Hepatocyte (in vitro differentiated cells): ENCODE data around the gene RFPL4A. TPM values are rescaled to one million over a fixed set of nuclear protein-coding genes. Genes with fewer than 3 reads are reported as not detected.
"Not testable (repeated sequence)": the region's sequence is repeated elsewhere in the genome, so short reads cannot be mapped to it uniquely, and the experiment has no call there.

Source experiments
- DNase-seq: peaks from one replicate; pipeline ENCODE4 v3.0.0-alpha.2; 2016; ENCODE audit warnings: low spot score
- H2AFZ ChIP-seq: fragments of 200-600 bp; sonication (generic); 2 replicates; pipeline ENCODE4 v1.6.0; 2016; ENCODE audit warnings: antibody characterized with exemption, mild to moderate bottlenecking
- H3K27ac ChIP-seq: fragments of 200-600 bp; sonication (generic); 2 replicates; pipeline ENCODE4 v1.5.1; 2016; ENCODE audit warnings: mild to moderate bottlenecking
- H3K27me3 ChIP-seq: fragments of 200-600 bp; sonication (generic); 2 replicates; pipeline ENCODE4 v1.6.1; 2016
- H3K36me3 ChIP-seq: fragments of 200-600 bp; sonication (generic); replicated peaks from 2 replicates; pipeline ENCODE4 v1.5.1; 2016; ENCODE audit warnings: low read depth; ENCODE audit not compliant: insufficient read depth
- H3K4me1 ChIP-seq: fragments of 200-600 bp; sonication (generic); 2 replicates; pipeline ENCODE4 v1.5.1; 2016; ENCODE audit warnings: mild to moderate bottlenecking, moderate library complexity; ENCODE audit not compliant: insufficient read depth
- H3K4me2 ChIP-seq: fragments of 200-600 bp; sonication (generic); 2 replicates; pipeline ENCODE4 v1.6.0; 2016
- H3K4me3 ChIP-seq: fragments of 200-600 bp; sonication (generic); 2 replicates; pipeline ENCODE4 v1.5.1; 2016; ENCODE audit warnings: mild to moderate bottlenecking
- H3K79me2 ChIP-seq: fragments of 200-600 bp; sonication (generic); 2 replicates; pipeline ENCODE4 v1.6.0; 2017; ENCODE audit warnings: mild to moderate bottlenecking
- H3K9me2 ChIP-seq: fragments of 200-600 bp; sonication (generic); replicated peaks from 2 replicates; pipeline ENCODE4 v1.6.0; 2017; ENCODE audit warnings: mild to moderate bottlenecking; ENCODE audit not compliant: insufficient read depth
- H3K9me3 ChIP-seq: fragments of 200-600 bp; sonication (generic); 2 replicates; pipeline ENCODE4 v1.5.1; 2016; ENCODE audit warnings: low read depth, mild to moderate bottlenecking
- H4K20me1 ChIP-seq: fragments of 200-600 bp; sonication (generic); 2 replicates; pipeline ENCODE4 v1.6.0; 2016; ENCODE audit warnings: mild to moderate bottlenecking; ENCODE audit not compliant: insufficient read depth, poor library complexity, severe bottlenecking
- CTCF ChIP-seq: fragments of 200-600 bp; sonication (generic); IDR thresholded peaks from 2 replicates; pipeline ENCODE4 v1.5.1; 2016; ENCODE audit warnings: antibody characterized with exemption, mild to moderate bottlenecking; ENCODE audit not compliant: poor library complexity
- EZH2 ChIP-seq: fragments of 200-600 bp; sonication (generic); IDR thresholded peaks from 2 replicates; pipeline ENCODE4 v1.6.1; 2016; ENCODE audit warnings: antibody characterized with exemption, mild to moderate bottlenecking, borderline replicate concordance
- EZH2phosphoT487 ChIP-seq: fragments of 200-600 bp; sonication (generic); IDR thresholded peaks from one replicate; pipeline ENCODE4 v1.6.1; 2018; ENCODE audit warnings: antibody characterized with exemption, mild to moderate bottlenecking, low read depth, moderate library complexity; ENCODE audit not compliant: unreplicated experiment, severe bottlenecking
- WGBS: methylation state at CpG from one replicate; pipeline ENCODE4 v1.1.6; 2016; ENCODE audit warnings: low lambda C conversion rate; ENCODE audit errors: missing lambda C conversion rate; 5-methylcytosine and 5-hydroxymethylcytosine counted together
- polyA plus RNA-seq: library from polyadenylated mRNA; unstranded; fragments of >200 nt; fragmentation: Nextera tagmentation; extraction: Ambion mirVana; gene quantifications from 2 replicates; pipeline ENCODE4 v1.2.1, GENCODE V29; 2016
- total RNA-seq: library from RNA; depleted of rRNA; stranded (reverse); fragments of >200 nt; gene quantifications from 2 replicates; pipeline ENCODE4 v1.2.3, GENCODE V29; 2014

The RFPL4A gene
- total and polyA plus RNA-seq, 2 experiments from 2014 or later = not detected

- H3K27ac ChIP-seq = no peak overlapping the region
- no peaks in the 10 kb centered on the region for H3K9me2 ChIP-seq
- no peak overlapping the region for H3K4me2 ChIP-seq
- no peak for TF ChIP-seq CTCF
- TF ChIP-seq EZH2phosphoT487 = no peak
- no peak for TF ChIP-seq EZH2
- no peak overlapping the region for H2AFZ ChIP-seq
- H3K9me3 ChIP-seq = no peaks in the 10 kb centered on the region
- no peaks in the 10 kb centered on the region for H3K4me1 ChIP-seq
- WGBS = 59% methylated on average over 3 of the region's 3 CpGs
- no peaks in the 10 kb centered on the region for H4K20me1 ChIP-seq
- H3K36me3 ChIP-seq = no peaks in the 10 kb centered on the region
- H3K79me2 ChIP-seq = no peaks in the 10 kb centered on the region
- no peaks in the 10 kb centered on the region for H3K27me3 ChIP-seq
- DNase-seq = no peak
- H3K4me3 ChIP-seq = no peak overlapping the region
These were observed 5.5 kb upstream of the RFPL4A start for GRCh38 chr19:55753401-55753800.

- not testable (repeated sequence) for H3K79me2 ChIP-seq, H3K36me3 ChIP-seq, H3K9me2 ChIP-seq, DNase-seq, H3K9me3 ChIP-seq, H3K27me3 ChIP-seq, H3K27ac ChIP-seq, H3K4me2 ChIP-seq, H4K20me1 ChIP-seq, H3K4me1 ChIP-seq, H3K4me3 ChIP-seq, H2AFZ ChIP-seq
- WGBS = 65% methylated on average over 4 of the region's 4 CpGs
These were observed 2.1 kb upstream of the RFPL4A start for GRCh38 chr19:55756808-55757207.

- no peak overlapping the region for H3K4me3 ChIP-seq
- no peak overlapping the region for H3K27ac ChIP-seq
- H3K36me3 ChIP-seq = no peaks in the 10 kb centered on the region
- H3K27me3 ChIP-seq = no peaks in the 10 kb centered on the region
- H3K79me2 ChIP-seq = no peaks in the 10 kb centered on the region
- DNase-seq = no peak
- TF ChIP-seq EZH2 (no peak), EZH2phosphoT487 (no peak), CTCF (no peak)
- WGBS = 74% methylated on average over 7 of the region's 7 CpGs
- no peak overlapping the region for H2AFZ ChIP-seq
- H3K9me3 ChIP-seq = no peaks in the 10 kb centered on the region
- no peaks in the 10 kb centered on the region for H4K20me1 ChIP-seq
- no peaks in the 10 kb centered on the region for H3K4me1 ChIP-seq
- H3K4me2 ChIP-seq = no peak overlapping the region
- H3K9me2 ChIP-seq = no peaks in the 10 kb centered on the region
These were observed 7.6 kb downstream of the RFPL4A start for GRCh38 chr19:55766466-55766865.

GRCh38 chr19:55768818-55769217 lies 9.9 kb downstream of the RFPL4A start, which contains the start of gene RFPL4AL1:
Gene RFPL4AL1, plus strand, starts transcription at chr19:55769118. Its CDS starts 2,687 bp downstream, at chr19:55771805.
- not testable (repeated sequence) for H3K36me3 ChIP-seq, H3K4me1 ChIP-seq, H2AFZ ChIP-seq, H4K20me1 ChIP-seq, H3K4me3 ChIP-seq, H3K27ac ChIP-seq, H3K9me3 ChIP-seq, H3K9me2 ChIP-seq, H3K27me3 ChIP-seq, DNase-seq, H3K4me2 ChIP-seq, H3K79me2 ChIP-seq
- 84% methylated on average over 5 of the region's 6 CpGs for WGBS

GRCh38 chr19:55769632-55770031 lies 10.7 kb downstream of the RFPL4A start:
- not testable (repeated sequence) for H2AFZ ChIP-seq, H4K20me1 ChIP-seq, H3K36me3 ChIP-seq, H3K4me1 ChIP-seq, H3K79me2 ChIP-seq, H3K27me3 ChIP-seq, H3K4me3 ChIP-seq, H3K9me3 ChIP-seq, DNase-seq, H3K27ac ChIP-seq, H3K9me2 ChIP-seq, H3K4me2 ChIP-seq
- 35% methylated on average over 3 of the region's 3 CpGs for WGBS
